Thyroid gland (tissue), 4 donors: Measurements from ENCODE around the gene TCEAL7. TPM values are rescaled to one million over a fixed set of nuclear protein-coding genes. Genes with fewer than 3 reads are reported as not detected.
A peak's percentile ranks its signal among the peaks of the same experiment; 100 is the strongest.

ENCODE experiments used
- DNase-seq, 2 donors: peaks; one replicate each; pipeline ENCODE4 v3.0.0-alpha.2; 2019
- H3K27ac ChIP-seq, 3 donors: fragments of 200-600 bp; sonication (generic); 1 replicate in 2 of 3; 2 replicates in 1 of 3; pipeline ENCODE4 v1.5.1; 2016 to 2019; ENCODE audit warnings: mild to moderate bottlenecking in 1 of 3, moderate library complexity in 1 of 3
- H3K27me3 ChIP-seq: fragments of 200-600 bp; sonication (generic); one replicate; pipeline ENCODE4 v1.5.1; 2019
- H3K36me3 ChIP-seq, 2 donors: fragments of 200-600 bp; sonication (generic); one replicate each; pipeline ENCODE4 v1.5.1; 2016 to 2019
- H3K4me1 ChIP-seq, 2 donors: fragments of 200-600 bp; sonication (generic); one replicate each; pipeline ENCODE4 v1.5.1; 2017 to 2019
- H3K4me3 ChIP-seq, 3 donors: fragments of 200-600 bp; sonication (generic); replicated peaks in 1 of 3; 1 replicate in 2 of 3; 2 replicates in 1 of 3; pipeline ENCODE4 v1.5.1; 2016; ENCODE audit warnings: mild to moderate bottlenecking in 1 of 3
- H3K9me3 ChIP-seq: fragments of 200-600 bp; sonication (generic); one replicate; pipeline ENCODE4 v1.5.1; 2017
- CTCF ChIP-seq, 6 experiments: fragments of 200-600 bp in 3 of 6; fragments of 450-650 bp in 3 of 6; sonication (generic) in 3 of 6; IDR thresholded peaks; one replicate each; pipeline ENCODE4 v1.5.1; 2016 to 2019; ENCODE audit warnings: antibody characterized with exemption in 6 of 6, mild to moderate bottlenecking in 2 of 6, inconsistent platforms in 1 of 6, moderate library complexity in 1 of 6
- POLR2A ChIP-seq, 2 donors: fragments of 450-650 bp; IDR thresholded peaks; one replicate each; pipeline ENCODE4 v1.6.1; 2017; ENCODE audit warnings: antibody characterized with exemption in 2 of 2, mild to moderate bottlenecking in 2 of 2, moderate library complexity in 1 of 2
- WGBS, 2 donors: methylation state at CpG; one replicate each; pipeline ENCODE4 v1.1.5; 2017; 5-methylcytosine and 5-hydroxymethylcytosine counted together
- intact Hi-C: fragments of 100-400 bp; cut with DNase I; formaldehyde crosslinking; loops from one replicate; pipeline ENCODE4 v1.15.1; 2023
- small RNA-seq: library from RNA; depleted of rRNA; stranded (forward); fragments of <200 nt; gene quantifications from one replicate; pipeline ENCODE3, GENCODE V24; 2016
- total RNA-seq, 4 donors: library from RNA; depleted of rRNA; stranded (reverse); fragments of >200 nt; gene quantifications; one replicate each; pipeline ENCODE4 v1.2.3, GENCODE V29; 2016

The TCEAL7 gene
- total RNA-seq, 4 donors from 2014 or later = 2.3 to 6.6 (median 4.1) TPM

- no peaks in the 10 kb centered on the region for H3K27me3 ChIP-seq
- no peaks in the 10 kb centered on the region for H3K4me1 ChIP-seq
- WGBS, 2 donors = 22 to 31% methylated on average over 4 to 5 of the region's 62 CpGs
- no peaks in the 10 kb centered on the region for H3K36me3 ChIP-seq
- H3K27ac ChIP-seq = peak within 1 kb of the TSS; percentile 87 to 96 (median 93)
- peak within 1 kb of the TSS in 2 of 3 donors; percentile 37 to 55 for H3K4me3 ChIP-seq
- DNase-seq = peak; percentile 69 to 71
- no peaks in the 10 kb centered on the region for H3K9me3 ChIP-seq
- intact Hi-C loops = no loop called here
- TF ChIP-seq POLR2A (IDR thresholded peaks at IDR 0.05) (peak; percentile 53 to 92), CTCF (IDR thresholded peaks at IDR 0.05) (no peak)
These were observed 46.3 kb downstream of the TCEAL7 start, which contains the start of gene BEX3 for GRCh38 chrX:103376118-103376978. TSS of gene BEX3 (plus strand) at chrX:103376538. CDS start at chrX:103377522, 984 bp downstream.

GRCh38 chrX:103376979-103377324 is 46.9 kb downstream of the TCEAL7 start:
- peak overlapping the region; percentile 87 to 96 (median 93) for H3K27ac ChIP-seq
- H3K9me3 ChIP-seq = no peaks in the 10 kb centered on the region
- H3K36me3 ChIP-seq = no peaks in the 10 kb centered on the region
- TF ChIP-seq POLR2A (IDR thresholded peaks at IDR 0.05) = no peak
- no peak for TF ChIP-seq CTCF (IDR thresholded peaks at IDR 0.05)
- H3K4me1 ChIP-seq = no peaks in the 10 kb centered on the region
- H3K27me3 ChIP-seq = no peaks in the 10 kb centered on the region
- peak in 1 of 2 donors; percentile 22 for DNase-seq
- intact Hi-C loops = no loop called here
- WGBS, 2 donors = 0% methylated on average over 4 to 5 of the region's 19 CpGs
- peak overlapping the region in 2 of 3 donors; percentile 37 to 55 for H3K4me3 ChIP-seq

GRCh38 chrX:103378990-103379389 is 49.0 kb downstream of the TCEAL7 start:
- H3K36me3 ChIP-seq = no peaks in the 10 kb centered on the region
- H3K4me3 ChIP-seq = no peak overlapping the region
- 78 to 89% methylated on average over 2 of the region's 2 CpGs for WGBS, 2 donors
- intact Hi-C loops = no loop called here
- H3K9me3 ChIP-seq = no peaks in the 10 kb centered on the region
- TF ChIP-seq POLR2A (IDR thresholded peaks at IDR 0.05) = no peak
- no peak for TF ChIP-seq CTCF (IDR thresholded peaks at IDR 0.05)
- H3K27me3 ChIP-seq = no peaks in the 10 kb centered on the region
- no peaks in the 10 kb centered on the region for H3K4me1 ChIP-seq
- H3K27ac ChIP-seq = no peak overlapping the region
- DNase-seq = no peak

Small RNAs within 50 kb of the gene (small RNA-seq; reads per million reads assigned to genes)
- not detected for gene Z92846.1

Other genes with a start within 250 kb of the TCEAL7 start
- 1 to 10 TPM in 1 of 4 donors, under 1 TPM in 1, not detected in 2; 0.89 to 3.2 TPM for gene NXF3, start 237.1 kb upstream of the TCEAL7 start, total RNA-seq
- 100 to 1,000 TPM in 2 of 4 donors, 10 to 100 TPM in 2; 72.2 to 123 (median 103) TPM for gene BEX4, start 115.1 kb upstream of the TCEAL7 start, total RNA-seq
- gene TCEAL8, start 75.1 kb upstream of the TCEAL7 start, total RNA-seq = 100 to 1,000 TPM in 1 of 4 donors, 10 to 100 TPM in 3; 74.5 to 106 (median 83.8) TPM
- gene TCEAL5, start 53.5 kb upstream of the TCEAL7 start, total RNA-seq = 1 to 10 TPM in 2 of 4 donors, under 1 TPM in 1, not detected in 1; 0.88 to 2.2 (median 1.0) TPM
- gene BEX2, start 19.2 kb upstream of the TCEAL7 start, total RNA-seq = 100 to 1,000 TPM in 2 of 4 donors, 10 to 100 TPM in 2; 91.4 to 113 (median 102) TPM
- 100 to 1,000 TPM; 123 to 140 (median 132) TPM for gene TCEAL9, start 26.3 kb downstream of the TCEAL7 start, total RNA-seq
- 100 to 1,000 TPM; 284 to 491 (median 355) TPM for gene BEX3, start 46.3 kb downstream of the TCEAL7 start, total RNA-seq
- gene RAB40A, start 189.2 kb downstream of the TCEAL7 start, total RNA-seq = under 1 TPM; 0.33 to 0.71 (median 0.58) TPM